Renal pelvis (tissue), 12 donors: ENCODE measurements around the gene BMF. TPM values are rescaled to one million over a fixed set of nuclear protein-coding genes. Genes with fewer than 3 reads are reported as not detected.
"Not testable (repeated sequence)": the region's sequence is repeated elsewhere in the genome, so short reads cannot be mapped to it uniquely, and the experiment has no call there.

Experiments used
- DNase-seq: peaks from one replicate; pipeline ENCODE4 v3.0.0-alpha.2; 2013
- long read RNA-seq, 16 experiments: transcript quantifications; one replicate each; lab custom pipeline, GENCODE V29; 2026
- polyA plus RNA-seq, 3 donors: library from polyadenylated mRNA; unstranded; fragments of 120-200 nt; gene quantifications; one replicate each; pipeline ENCODE4 v1.2.1, GENCODE V29; 2013; ENCODE audit not compliant: insufficient read length in 3 of 3

Gene BMF
- polyA plus RNA-seq: 10 to 100 TPM; 41.3 to 49.9 (median 45.7) TPM
- long read RNA-seq, donor 1, full-length matches to known transcripts: 6 of 6 reads
- long read RNA-seq, donor 1, partial matches to known transcripts: 0 of 6 reads
- long read RNA-seq, donor 1, other reads (novel, unspliced or antisense): 0 of 6 reads
- long read RNA-seq, donor 2, full-length matches to known transcripts: 5 of 5 reads
- long read RNA-seq, donor 2, partial matches to known transcripts: 0 of 5 reads
- long read RNA-seq, donor 2, other reads (novel, unspliced or antisense): 0 of 5 reads
- long read RNA-seq, donor 3, full-length matches to known transcripts: 8 of 8 reads
- long read RNA-seq, donor 3, partial matches to known transcripts: 0 of 8 reads
- long read RNA-seq, donor 3, other reads (novel, unspliced or antisense): 0 of 8 reads
- long read RNA-seq, donor 4, full-length matches to known transcripts: 2 of 2 reads
- long read RNA-seq, donor 4, partial matches to known transcripts: 0 of 2 reads
- long read RNA-seq, donor 4, other reads (novel, unspliced or antisense): 0 of 2 reads
- long read RNA-seq, donor 5, full-length matches to known transcripts: 1 of 1 reads
- long read RNA-seq, donor 5, partial matches to known transcripts: 0 of 1 reads
- long read RNA-seq, donor 5, other reads (novel, unspliced or antisense): 0 of 1 reads
- long read RNA-seq, donor 6, full-length matches to known transcripts: 3 of 3 reads
- long read RNA-seq, donor 6, partial matches to known transcripts: 0 of 3 reads
- long read RNA-seq, donor 6, other reads (novel, unspliced or antisense): 0 of 3 reads
- long read RNA-seq, donor 7, full-length matches to known transcripts: 6 of 18 reads
- long read RNA-seq, donor 7, partial matches to known transcripts: 12 of 18 reads
- long read RNA-seq, donor 7, other reads (novel, unspliced or antisense): 0 of 18 reads
- long read RNA-seq, donor 8, full-length matches to known transcripts: 4 of 4 reads
- long read RNA-seq, donor 8, partial matches to known transcripts: 0 of 4 reads
- long read RNA-seq, donor 8, other reads (novel, unspliced or antisense): 0 of 4 reads
- long read RNA-seq, donor 9, full-length matches to known transcripts: 11 of 16 reads
- long read RNA-seq, donor 9, partial matches to known transcripts: 5 of 16 reads
- long read RNA-seq, donor 9, other reads (novel, unspliced or antisense): 0 of 16 reads
- long read RNA-seq, donor 10, full-length matches to known transcripts: 7 of 7 reads
- long read RNA-seq, donor 10, partial matches to known transcripts: 0 of 7 reads
- long read RNA-seq, donor 10, other reads (novel, unspliced or antisense): 0 of 7 reads
- long read RNA-seq, donor 11, full-length matches to known transcripts: 5 of 5 reads
- long read RNA-seq, donor 11, partial matches to known transcripts: 0 of 5 reads
- long read RNA-seq, donor 11, other reads (novel, unspliced or antisense): 0 of 5 reads
- long read RNA-seq, donor 12, full-length matches to known transcripts: 10 of 10 reads
- long read RNA-seq, donor 12, partial matches to known transcripts: 0 of 10 reads
- long read RNA-seq, donor 12, other reads (novel, unspliced or antisense): 0 of 10 reads
- long read RNA-seq, donor 13, partial matches to known transcripts: 0 of 1 reads
- long read RNA-seq, donor 13, other reads (novel, unspliced or antisense): 0 of 1 reads
- long read RNA-seq, donor 14: 0 reads
- long read RNA-seq, donor 15: 0 reads
- long read RNA-seq, donor 16, full-length matches to known transcripts: 9 of 14 reads
- long read RNA-seq, donor 16, partial matches to known transcripts: 5 of 14 reads
- long read RNA-seq, donor 16, other reads (novel, unspliced or antisense): 0 of 14 reads

GRCh38 chr15:40108855-40109735, at the start of gene BMF:
Gene BMF, minus strand, starts transcription at chr15:40108879. Its CDS starts 2,793 bp downstream, at chr15:40106086.
- DNase-seq: peak; percentile 99

GRCh38 chr15:40157778-40158447, 49.2 kb upstream of the BMF start:
- DNase-seq: no peak

GRCh38 chr15:40155270-40155910, 46.7 kb upstream of the BMF start:
- DNase-seq: peak; percentile 56

GRCh38 chr15:40154821-40155220, 46.1 kb upstream of the BMF start:
- DNase-seq: not testable (repeated sequence)

GRCh38 chr15:40151991-40152390, 43.3 kb upstream of the BMF start:
- DNase-seq: no peak

- no peak for DNase-seq
Measured at GRCh38 chr15:40151499-40151898, 42.8 kb upstream of the BMF start.

GRCh38 chr15:40150163-40150925, 41.7 kb upstream of the BMF start:
- no peak for DNase-seq

- no peak for DNase-seq
Measured at GRCh38 chr15:40149339-40149738, 40.7 kb upstream of the BMF start.

- DNase-seq: no peak
Measured at GRCh38 chr15:40146037-40146436, 37.4 kb upstream of the BMF start.

GRCh38 chr15:40142428-40142827, 33.7 kb upstream of the BMF start:
- DNase-seq: no peak

GRCh38 chr15:40138201-40138570, 29.5 kb upstream of the BMF start:
- DNase-seq: not testable (repeated sequence)

- DNase-seq: no peak
Measured at GRCh38 chr15:40137303-40138200, 28.9 kb upstream of the BMF start.

GRCh38 chr15:40136470-40137302, 28.0 kb upstream of the BMF start:
- no peak for DNase-seq

GRCh38 chr15:40135846-40136450, 27.3 kb upstream of the BMF start:
- DNase-seq: not testable (repeated sequence)

- no peak for DNase-seq
Measured at GRCh38 chr15:40134885-40135284, 26.2 kb upstream of the BMF start.
